Motor neuron (in vitro differentiated cells): ENCODE data around the gene RBM12. TPM values are rescaled to one million over a fixed set of nuclear protein-coding genes. Genes with fewer than 3 reads are reported as not detected.
A peak's percentile ranks its signal among the peaks of the same experiment; 100 is the strongest.

Experiments
- ATAC-seq, 8 experiments: fragments of 200-7000 bp; cut with Tn5 transposase; replicated peaks in 6 of 8; 2 replicates each; pipeline ENCODE4 v1.8.0; 2021; ENCODE audit warnings: mild to moderate bottlenecking in 8 of 8, moderate library complexity in 8 of 8
- H3K27ac ChIP-seq, 2 donors: fragments of 250-450 bp; sonication (Bioruptor Pico); 2 replicates each; pipeline ENCODE4 v1.9.0; 2021; ENCODE audit warnings: antibody characterized with exemption in 2 of 2, mild to moderate bottlenecking in 2 of 2, moderate library complexity in 1 of 2
- H3K4me1 ChIP-seq, 2 donors: fragments of 250-450 bp; sonication (Bioruptor Pico); replicated peaks in 1 of 2; 2 replicates each; pipeline ENCODE4 v1.6.1; 2021; ENCODE audit warnings: antibody characterized with exemption in 2 of 2, mild to moderate bottlenecking in 2 of 2, moderate library complexity in 1 of 2
- H3K4me3 ChIP-seq, 5 donors: fragments of 250-450 bp; sonication (Bioruptor Pico); 2 replicates each; pipeline ENCODE4 v1.9.0; 2021; ENCODE audit warnings: antibody characterized with exemption in 5 of 5, mild to moderate bottlenecking in 5 of 5, moderate library complexity in 4 of 5
- WGBS, 10 experiments: fragments of 450-650 bp; shearing (Covaris generic); methylation state at CpG; one replicate each; pipeline ENCODE4 v1.0.0; 2022; 5-methylcytosine and 5-hydroxymethylcytosine counted together
- in situ Hi-C, 9 experiments: fragments of 400-800 bp; cut with MboI; loops; one replicate each; pipeline ENCODE4 v1.15.0; 2021; ENCODE audit warnings: low sequenced_read_pairs in 9 of 9, low pct_unique_long_range_greater_than_20kb in 2 of 9; ENCODE audit not compliant: unreplicated experiment in 9 of 9
- total RNA-seq, 8 experiments: library from RNA; unstranded; fragments of 300-600 nt; gene quantifications; 2 replicates each; pipeline versions ENCODE4 v1.2.3 to v1.2.4, GENCODE V29; 2022

Gene RBM12
- total RNA-seq, 8 experiments from 2014 or later, result 33.1 to 98.0 (median 51.1) TPM

DNA sequence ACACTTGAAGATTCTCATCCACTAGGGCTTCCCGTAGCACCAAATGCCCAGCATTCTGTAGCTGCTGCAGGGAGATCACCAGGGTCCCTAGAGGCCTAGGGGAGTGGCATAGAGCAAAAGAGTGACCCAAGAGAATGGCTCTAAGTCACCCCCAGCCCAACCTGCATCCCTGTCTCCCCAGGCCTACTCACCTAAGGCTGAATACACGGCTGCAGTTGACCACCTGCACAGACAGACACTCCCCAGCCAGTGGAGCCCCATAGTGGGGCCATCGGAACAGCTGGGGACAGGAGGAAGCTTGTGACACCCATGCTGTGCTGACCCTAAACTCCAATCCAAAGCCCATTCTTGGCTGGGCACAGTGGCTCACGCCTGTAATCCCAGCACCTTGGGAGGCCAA is 58.6 kb downstream of the RBM12 start:
- WGBS, 10 experiments, result 50 to 89% methylated on average over 1 to 2 of the region's 4 CpGs; no CpG with 5 or more reads in 8 of the 10 experiments
- in situ Hi-C loops, result no loop called here
- H3K27ac ChIP-seq, result no peak overlapping the region
- H3K4me1 ChIP-seq, result peaks cover 0 to 3% of the 10 kb centered on the region in 2 donors
- no peak for ATAC-seq
- no peak overlapping the region for H3K4me3 ChIP-seq

DNA sequence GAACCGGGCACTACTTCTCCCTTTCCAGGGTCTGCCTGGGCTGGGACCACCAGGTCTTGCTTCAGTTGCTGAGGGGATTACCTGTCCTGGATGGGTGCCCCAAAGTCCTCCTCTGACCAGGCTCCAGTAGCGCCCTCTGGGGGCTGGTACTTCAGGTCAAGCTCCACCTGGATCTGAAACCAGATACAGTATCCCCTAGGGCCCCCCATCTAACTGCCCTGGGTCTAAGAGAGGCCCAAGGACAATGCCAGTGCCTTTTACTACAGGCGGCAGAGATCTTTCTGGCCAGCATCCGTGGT is 60.3 kb downstream of the RBM12 start:
- Histone ChIP-seq H3K4me3 (no peak overlapping the region), H3K27ac (no peak overlapping the region), H3K4me1 (peaks cover 0 to 3% of the 10 kb centered on the region in 2 donors)
- 14 to 80% (median 71%) methylated on average over 1 to 3 of the region's 4 CpGs; no CpG with 5 or more reads in 2 of the 10 experiments for WGBS, 10 experiments
- in situ Hi-C loops, result no loop called here
- ATAC-seq, result no peak

DNA sequence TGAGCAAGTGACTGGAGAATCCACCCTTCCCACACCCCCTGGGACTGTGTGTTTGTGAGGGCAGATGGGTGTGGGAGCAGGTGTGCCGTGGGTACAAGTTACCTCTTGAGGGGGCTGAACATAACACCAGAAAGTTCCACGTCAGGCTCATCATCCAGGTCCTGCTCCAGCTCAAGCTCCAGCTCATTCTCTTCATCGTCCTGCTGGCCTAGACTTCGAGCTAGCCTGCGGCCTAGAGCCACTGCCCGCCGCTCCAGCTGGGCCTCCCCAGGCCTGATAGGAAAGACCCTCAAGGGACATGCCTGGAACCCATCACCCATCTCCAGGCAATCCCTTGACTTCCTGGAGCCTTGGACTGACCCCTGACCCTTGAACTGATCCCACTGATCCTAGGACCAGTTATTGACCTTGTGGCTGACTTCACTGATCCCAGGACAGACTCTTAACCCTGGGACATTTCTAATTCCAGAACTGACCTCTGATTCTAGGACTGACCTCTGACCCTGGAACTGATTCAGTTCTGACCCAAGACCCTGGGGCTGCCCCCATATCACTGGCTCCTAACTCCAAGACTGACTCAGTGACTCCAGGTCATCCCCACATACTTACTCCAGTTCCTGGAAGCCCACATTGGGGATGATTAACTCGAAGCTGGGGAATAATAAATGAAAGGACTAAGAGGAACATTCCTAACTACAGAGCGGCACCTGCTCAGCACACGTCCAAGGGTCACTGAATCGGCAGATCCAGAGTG is 60.8 kb downstream of the RBM12 start:
- Histone ChIP-seq H3K4me1 (peaks cover 0 to 3% of the 10 kb centered on the region in 2 donors), H3K27ac (no peak overlapping the region), H3K4me3 (no peak overlapping the region)
- ATAC-seq, result no peak
- in situ Hi-C loops, result no loop called here
- 73 to 95% (median 90%) methylated on average over 5 to 8 of the region's 11 CpGs; no CpG with 5 or more reads in 6 of the 10 experiments for WGBS, 10 experiments

- in situ Hi-C loops, result no loop called here
Measured at GRCh38 chr20:35602851-35603495, 61.7 kb downstream of the RBM12 start.

DNA sequence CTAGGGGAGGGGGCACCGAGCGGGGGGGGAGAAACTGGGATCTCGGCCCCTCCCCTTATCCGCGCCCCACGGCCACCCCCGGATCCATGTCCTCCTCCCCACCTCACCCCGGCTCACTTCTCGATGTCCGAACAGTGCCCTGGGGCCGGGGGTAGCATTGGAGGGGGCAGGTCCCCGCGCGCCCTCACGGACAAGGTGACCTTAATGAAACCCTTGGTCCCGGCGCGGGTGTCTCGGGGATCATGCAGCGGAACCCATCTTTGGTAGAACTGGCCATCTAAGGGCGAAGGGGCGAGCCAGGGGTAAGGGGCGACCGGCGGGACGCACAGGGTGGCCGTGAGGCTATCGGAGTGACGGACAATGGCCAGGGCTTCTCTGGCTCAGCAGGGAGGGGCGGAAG is 62.7 kb downstream of the RBM12 start:
- WGBS, 10 experiments, result 22% methylated on average over 8 of the region's 30 CpGs; no CpG with 5 or more reads in 9 of the 10 experiments
- peak overlapping the region; percentile 26 to 44 (median 31) for H3K4me3 ChIP-seq
- no peak for ATAC-seq
- H3K27ac ChIP-seq, result no peak overlapping the region
- peaks cover 0 to 3% of the 10 kb centered on the region in 2 donors for H3K4me1 ChIP-seq
- in situ Hi-C loops, result no loop called here

More at GRCh38 chr20:35602851-35603495, 61.7 kb downstream of the RBM12 start:
- H3K4me1 ChIP-seq, result peaks cover 0 to 3% of the 10 kb centered on the region in 2 donors
- WGBS, 10 experiments, result 80 to 97% (median 92%) methylated on average over 2 to 10 of the region's 15 CpGs; no CpG with 5 or more reads in 2 of the 10 experiments
- no peak for ATAC-seq
- no peak overlapping the region for H3K4me3 ChIP-seq
- H3K27ac ChIP-seq, result no peak overlapping the region

DNA sequence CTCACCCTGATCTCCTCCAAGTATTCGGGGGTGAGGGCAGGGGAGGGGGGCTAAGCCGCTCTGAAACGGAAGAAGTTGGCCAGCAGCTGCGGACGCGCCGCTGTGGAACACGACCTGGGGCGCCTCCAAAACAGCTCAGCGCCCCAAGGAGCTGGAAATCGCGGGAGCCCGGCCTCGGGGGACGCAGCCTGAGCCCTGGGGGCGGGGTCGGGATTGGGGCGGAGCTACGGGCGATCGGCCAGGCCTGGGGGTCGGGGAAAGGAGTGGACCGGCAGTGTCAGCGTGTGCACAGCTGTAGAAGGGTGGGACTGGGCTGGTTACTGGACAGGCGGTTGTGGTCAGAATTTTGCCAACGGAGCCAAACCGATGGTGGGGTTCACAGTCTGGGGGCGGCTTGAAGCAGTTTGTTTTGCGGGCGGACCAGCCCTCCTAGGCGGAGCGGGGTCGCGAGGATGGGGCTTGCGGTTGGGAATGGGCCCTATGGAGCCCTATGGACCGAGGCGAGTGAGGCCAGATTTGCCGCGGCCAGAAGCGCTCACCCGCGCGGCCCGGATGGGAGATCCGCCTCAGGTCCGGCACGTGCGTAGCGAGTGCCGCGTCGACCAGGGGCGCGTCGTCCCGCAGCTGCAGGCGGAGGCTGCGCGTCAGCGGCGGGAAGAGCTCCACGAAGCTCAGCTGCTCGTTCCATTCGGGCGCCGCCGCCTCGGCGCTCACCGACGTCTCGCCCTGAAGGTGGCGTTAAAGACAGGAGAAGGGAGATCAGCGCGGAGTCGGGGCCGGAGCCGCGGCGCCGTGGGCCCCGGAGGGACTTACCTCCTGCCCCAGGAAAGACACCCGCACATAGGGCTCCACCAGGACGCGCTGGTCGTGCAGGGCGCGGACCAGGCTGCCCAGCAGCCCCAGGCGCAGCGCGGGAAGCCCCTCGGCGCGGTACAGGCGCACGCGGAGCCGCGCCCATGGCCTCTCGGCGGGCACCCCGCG is 63.4 kb downstream of the RBM12 start:
- Histone ChIP-seq H3K4me3 (peak overlapping the region; percentile 26 to 44 (median 31)), H3K27ac (no peak overlapping the region), H3K4me1 (peaks cover 0 to 3% of the 10 kb centered on the region in 2 donors)
- ATAC-seq, result peak; percentile 87 to 95 (median 91)
- WGBS, 10 experiments, result 0 to 6% (median 2%) methylated on average over 1 to 19 of the region's 103 CpGs; no CpG with 5 or more reads in 6 of the 10 experiments
- in situ Hi-C loops, result no loop called here

- WGBS, 10 experiments, result 0 to 100% (median 90%) methylated on average over 1 to 3 of the region's 34 CpGs; no CpG with 5 or more reads in 3 of the 10 experiments
- peak in 1 of 8 experiments; percentile 0 for ATAC-seq
- in situ Hi-C loops, result no loop called here
Measured at GRCh38 chr20:35600176-35600992, 64.3 kb downstream of the RBM12 start.

GRCh38 chr20:35599776-35600120 is 65.0 kb downstream of the RBM12 start:
- H3K27ac ChIP-seq, result no peak overlapping the region
- no peak for ATAC-seq
- peaks cover 0 to 3% of the 10 kb centered on the region in 2 donors for H3K4me1 ChIP-seq
- 40 to 100% (median 89%) methylated on average over 1 to 3 of the region's 9 CpGs; no CpG with 5 or more reads in 6 of the 10 experiments for WGBS, 10 experiments
- in situ Hi-C loops, result no loop called here
- H3K4me3 ChIP-seq, result no peak overlapping the region

More at GRCh38 chr20:35600176-35600992, 64.3 kb downstream of the RBM12 start:
- Histone ChIP-seq H3K27ac (no peak overlapping the region), H3K4me3 (peak overlapping the region in 2 of 5 donors; percentile 31 to 44), H3K4me1 (peaks cover 0 to 3% of the 10 kb centered on the region in 2 donors)

Other genes starting within 250 kb of the RBM12 start
- 1 to 10 TPM in 1 of 8 experiments, under 1 TPM in 7; 0.13 to 5.1 (median 0.26) TPM for gene GDF5, start 226.7 kb downstream of the RBM12 start, total RNA-seq
- gene CEP250, start 209.3 kb downstream of the RBM12 start, total RNA-seq, result 10 to 100 TPM; 11.7 to 31.7 (median 28.5) TPM
- under 1 TPM in 1 of 8 experiments, not detected in 7; 0.31 TPM for gene C20orf173, start 135.2 kb downstream of the RBM12 start, total RNA-seq
- 100 to 1,000 TPM; 148 to 328 (median 266) TPM for gene ERGIC3, start 122.8 kb downstream of the RBM12 start, total RNA-seq
- 10 to 100 TPM in 2 of 8 experiments, 1 to 10 TPM in 5, under 1 TPM in 1; 0.36 to 10.5 (median 4.3) TPM for gene SPAG4, start 49.1 kb downstream of the RBM12 start, total RNA-seq
- 100 to 1,000 TPM in 7 of 8 experiments, 10 to 100 TPM in 1; 88.8 to 205 (median 124) TPM for gene CPNE1, start within 50 bp of the RBM12 start, total RNA-seq
- gene NFS1, start 34.5 kb upstream of the RBM12 start, total RNA-seq, result 10 to 100 TPM; 11.1 to 37.2 (median 17.7) TPM
- 100 to 1,000 TPM; 178 to 374 (median 295) TPM for gene ROMO1, start 34.5 kb upstream of the RBM12 start, total RNA-seq
- gene RBM39, start 77.4 kb upstream of the RBM12 start, total RNA-seq, result 100 to 1,000 TPM; 254 to 567 (median 319) TPM
- gene PHF20, start 107.1 kb upstream of the RBM12 start, total RNA-seq, result 10 to 100 TPM; 15.4 to 53.7 (median 31.5) TPM